Measurements from ENCODE around the gene CBX2. TPM values are rescaled to one million over a fixed set of nuclear protein-coding genes. Genes with fewer than 3 reads are reported as not detected.

Gene CBX2
- total and polyA plus RNA-seq, 4 donors, result 1.4 to 13.5 (median 3.0) TPM

- 96 to 97% methylated on average over 32 of the region's 32 CpGs for WGBS, 2 donors
- Histone ChIP-seq H3K36me3 (ENCODE audit: control insufficient read depth in 4 of 4, insufficient read depth in 4 of 4, low read length in 4 of 4) (no peaks in the 10 kb centered on the region), H3K9ac (ENCODE audit: insufficient read depth in 1 of 2, low read length in 2 of 2) (no peak overlapping the region), H3K4me3 (no peak overlapping the region), H3K27ac (ENCODE audit: low read depth in 1 of 2, low read length in 1 of 2) (no peak overlapping the region), H3K4me1 (ENCODE audit: control insufficient read depth in 5 of 5, insufficient read depth in 5 of 5, low read length in 5 of 5) (peaks cover 0 to 3% (median 0%) of the 10 kb centered on the region in 5 donors), H3K9me3 (ENCODE audit: control insufficient read depth in 4 of 4, insufficient read depth in 3 of 4, low read length in 3 of 4) (peaks cover 0 to 2% (median 0%) of the 10 kb centered on the region in 4 donors), H3K27me3 (ENCODE audit: control insufficient read depth in 3 of 3, insufficient read depth in 3 of 3, low read length in 2 of 3) (peaks cover 0 to 2% (median 0%) of the 10 kb centered on the region in 3 donors)
- DNase-seq (no peak), ATAC-seq (ENCODE audit: insufficient read depth, low FRiP score) (no peak)
- no peak for TF ChIP-seq CTCF (IDR thresholded peaks at IDR 0.05; ENCODE audit: control extremely low read depth, extremely low read depth)
These were observed 42.9 kb upstream of the CBX2 start for GRCh38 chr17:79735096-79735495.

- H3K4me1 ChIP-seq (ENCODE audit: control insufficient read depth in 5 of 5, insufficient read depth in 5 of 5, low read length in 5 of 5), result peaks cover 0 to 14% (median 0%) of the 10 kb centered on the region in 5 donors
- no peak overlapping the region for H3K4me3 ChIP-seq
- no peak overlapping the region for H3K9ac ChIP-seq (ENCODE audit: insufficient read depth in 1 of 2, low read length in 2 of 2)
- H3K27ac ChIP-seq (ENCODE audit: low read depth in 1 of 2, low read length in 1 of 2), result no peak overlapping the region
- no peak for TF ChIP-seq CTCF (IDR thresholded peaks at IDR 0.05; ENCODE audit: control extremely low read depth, extremely low read depth)
- WGBS, 2 donors, result 76 to 89% methylated on average over 30 of the region's 30 CpGs
- H3K27me3 ChIP-seq (ENCODE audit: control insufficient read depth in 3 of 3, insufficient read depth in 3 of 3, low read length in 2 of 3), result peaks cover 0 to 7% (median 0%) of the 10 kb centered on the region in 3 donors
- ATAC-seq (ENCODE audit: insufficient read depth, low FRiP score) (no peak), DNase-seq (no peak)
- peaks cover 0 to 2% (median 0%) of the 10 kb centered on the region in 4 donors for H3K9me3 ChIP-seq (ENCODE audit: control insufficient read depth in 4 of 4, insufficient read depth in 3 of 4, low read length in 3 of 4)
- H3K36me3 ChIP-seq (ENCODE audit: control insufficient read depth in 4 of 4, insufficient read depth in 4 of 4, low read length in 4 of 4), result no peaks in the 10 kb centered on the region
These were observed 40.7 kb upstream of the CBX2 start for GRCh38 chr17:79737046-79737921.

GRCh38 chr17:79737922-79738578, 39.9 kb upstream of the CBX2 start:
- no peak overlapping the region for H3K27ac ChIP-seq (ENCODE audit: low read depth in 1 of 2, low read length in 1 of 2)
- no peak for TF ChIP-seq CTCF (IDR thresholded peaks at IDR 0.05; ENCODE audit: control extremely low read depth, extremely low read depth)
- no peak overlapping the region for H3K9ac ChIP-seq (ENCODE audit: insufficient read depth in 1 of 2, low read length in 2 of 2)
- peaks cover 0 to 2% (median 0%) of the 10 kb centered on the region in 4 donors for H3K9me3 ChIP-seq (ENCODE audit: control insufficient read depth in 4 of 4, insufficient read depth in 3 of 4, low read length in 3 of 4)
- ATAC-seq (ENCODE audit: insufficient read depth, low FRiP score) (no peak), DNase-seq (no peak)
- H3K4me1 ChIP-seq (ENCODE audit: control insufficient read depth in 5 of 5, insufficient read depth in 5 of 5, low read length in 5 of 5), result peaks cover 0 to 14% (median 0%) of the 10 kb centered on the region in 5 donors
- no peak overlapping the region for H3K4me3 ChIP-seq
- no peaks in the 10 kb centered on the region for H3K36me3 ChIP-seq (ENCODE audit: control insufficient read depth in 4 of 4, insufficient read depth in 4 of 4, low read length in 4 of 4)
- 94% methylated on average over 17 of the region's 17 CpGs for WGBS, 2 donors
- H3K27me3 ChIP-seq (ENCODE audit: control insufficient read depth in 3 of 3, insufficient read depth in 3 of 3, low read length in 2 of 3), result peaks cover 0 to 7% (median 0%) of the 10 kb centered on the region in 3 donors

Data from lung (tissue), 12 donors.